ENCODE results near the gene PADI1.
A peak's percentile ranks its signal among the peaks of the same experiment; 100 is the strongest.

PADI1 gene

GRCh38 chr1:17198476-17199258 is 6.3 kb upstream of the PADI1 start:
- no peak for DNase-seq

- no peak for DNase-seq
Observed at GRCh38 chr1:17199267-17200044, 5.5 kb upstream of the PADI1 start.

GRCh38 chr1:17200246-17200645 is 4.7 kb upstream of the PADI1 start:
- no peak for DNase-seq

DNA sequence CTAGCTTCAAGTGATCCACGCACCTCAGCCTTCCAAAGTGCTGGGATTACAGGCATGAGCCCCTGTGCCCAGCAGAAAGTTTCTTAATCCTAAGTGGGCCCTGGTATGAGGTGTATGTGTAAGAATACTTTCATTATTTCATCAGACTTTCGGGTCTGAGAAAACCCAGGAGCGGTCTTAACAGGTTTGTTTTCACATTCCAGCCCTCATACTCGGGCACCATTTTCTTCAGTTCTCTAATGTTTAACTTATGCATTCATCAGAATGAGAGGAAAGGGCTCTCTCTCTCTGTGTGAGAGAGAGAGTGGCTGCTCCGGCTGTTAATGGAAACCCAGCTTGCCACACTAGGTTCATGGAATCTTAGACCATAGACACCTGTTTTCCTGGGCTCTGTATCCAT is 4.2 kb upstream of the PADI1 start:
- no peak for DNase-seq

- DNase-seq = no peak
Observed at GRCh38 chr1:17201201-17202021, 3.5 kb upstream of the PADI1 start.

DNA sequence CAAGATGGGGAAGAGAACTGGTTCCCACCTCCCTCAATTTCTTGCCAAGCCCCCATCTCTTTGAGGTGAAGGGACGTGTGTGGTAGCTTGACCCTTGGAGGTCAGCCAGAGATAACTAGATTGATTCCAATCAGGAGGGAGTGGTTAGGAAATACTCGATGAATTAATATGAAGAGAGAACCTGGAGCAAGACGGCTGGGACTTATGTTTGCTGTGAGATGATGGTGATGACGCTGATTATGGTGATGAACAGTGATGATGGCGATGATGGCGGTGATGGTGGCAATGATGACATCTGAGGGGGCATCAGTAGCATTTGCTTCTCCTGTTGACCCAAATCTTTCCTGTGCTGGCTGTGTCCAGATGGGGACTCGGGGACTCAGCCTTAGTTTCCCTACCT is 724 bp downstream of the PADI1 start:
- no peak for DNase-seq

GRCh38 chr1:17206196-17206595 is 1.3 kb downstream of the PADI1 start:
- DNase-seq = no peak

- DNase-seq = peak; percentile 83
Observed at GRCh38 chr1:17207046-17207445, 2.1 kb downstream of the PADI1 start.

GRCh38 chr1:17207540-17207939 is 2.6 kb downstream of the PADI1 start:
- DNase-seq = peak; percentile 24

DNA sequence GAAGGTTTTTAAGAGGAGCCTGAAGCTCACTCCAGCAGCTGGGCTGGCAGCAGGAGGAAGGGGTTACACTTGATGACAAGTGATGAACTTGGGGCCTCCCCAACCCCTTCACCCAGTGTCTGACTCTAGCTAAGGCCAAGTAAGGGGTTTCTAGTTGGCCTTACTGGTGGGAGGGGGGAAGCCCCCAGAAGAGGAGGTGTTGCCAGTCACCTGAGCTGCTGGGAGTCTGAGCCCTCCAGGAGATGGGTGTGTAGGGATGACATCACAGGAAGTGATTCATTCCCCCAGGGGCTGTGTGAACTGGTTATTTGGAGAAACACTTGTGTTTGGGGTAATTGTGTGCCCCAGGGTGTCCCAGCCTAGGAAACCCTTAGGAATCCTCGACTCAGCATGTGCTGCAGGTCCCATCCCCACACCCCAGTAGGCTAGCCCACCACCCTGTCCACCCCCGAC is 3.1 kb downstream of the PADI1 start:
- DNase-seq = peak; percentile 36

GRCh38 chr1:17208546-17208945 is 3.6 kb downstream of the PADI1 start:
- DNase-seq = no peak

GRCh38 chr1:17209430-17209829 is 4.5 kb downstream of the PADI1 start:
- no peak for DNase-seq

DNA sequence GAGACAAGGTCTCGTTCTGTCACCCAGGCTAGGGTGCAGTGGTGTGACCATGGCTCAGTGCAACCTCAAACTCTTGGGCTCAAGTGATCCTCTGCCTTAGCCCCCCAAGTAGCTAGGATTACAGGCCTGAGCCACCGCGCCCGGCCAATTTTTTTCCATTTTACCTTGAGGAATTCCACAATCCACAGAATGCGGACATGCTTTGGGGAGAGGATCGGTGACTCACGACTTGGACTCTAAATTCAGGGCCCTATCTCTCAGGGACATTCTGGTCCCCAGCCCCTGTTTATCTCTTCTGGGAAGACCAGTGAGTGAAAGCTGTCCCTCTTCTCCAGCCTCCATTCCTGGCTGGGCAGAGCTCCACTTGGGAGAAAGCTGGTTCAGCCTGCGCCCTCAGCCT is 5.2 kb downstream of the PADI1 start:
- DNase-seq = no peak

- DNase-seq = no peak
Observed at GRCh38 chr1:17211377-17211776, 6.4 kb downstream of the PADI1 start.

DNA sequence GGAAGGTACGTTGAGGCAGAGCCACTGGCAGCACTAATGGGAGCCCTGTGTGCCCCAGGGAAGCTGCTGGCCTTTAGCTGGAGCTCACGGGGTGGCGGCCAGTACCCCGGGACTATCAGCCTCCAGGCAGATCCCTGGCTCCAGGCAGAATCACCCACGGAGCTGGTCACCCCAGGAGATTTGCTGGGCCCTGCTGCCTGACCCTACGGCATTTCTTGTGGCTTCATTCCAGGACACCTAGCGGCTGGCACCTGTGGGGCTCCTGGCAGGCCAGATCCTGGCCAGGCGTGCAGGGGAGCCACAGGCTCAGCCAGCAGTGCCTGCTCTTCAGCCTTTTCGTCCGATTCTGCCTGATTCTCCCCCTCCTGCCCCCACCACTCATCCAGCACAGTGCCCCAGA is 7.1 kb downstream of the PADI1 start:
- no peak for DNase-seq

GRCh38 chr1:17212487-17213121 is 7.7 kb downstream of the PADI1 start:
- DNase-seq = peak; percentile 10

DNA sequence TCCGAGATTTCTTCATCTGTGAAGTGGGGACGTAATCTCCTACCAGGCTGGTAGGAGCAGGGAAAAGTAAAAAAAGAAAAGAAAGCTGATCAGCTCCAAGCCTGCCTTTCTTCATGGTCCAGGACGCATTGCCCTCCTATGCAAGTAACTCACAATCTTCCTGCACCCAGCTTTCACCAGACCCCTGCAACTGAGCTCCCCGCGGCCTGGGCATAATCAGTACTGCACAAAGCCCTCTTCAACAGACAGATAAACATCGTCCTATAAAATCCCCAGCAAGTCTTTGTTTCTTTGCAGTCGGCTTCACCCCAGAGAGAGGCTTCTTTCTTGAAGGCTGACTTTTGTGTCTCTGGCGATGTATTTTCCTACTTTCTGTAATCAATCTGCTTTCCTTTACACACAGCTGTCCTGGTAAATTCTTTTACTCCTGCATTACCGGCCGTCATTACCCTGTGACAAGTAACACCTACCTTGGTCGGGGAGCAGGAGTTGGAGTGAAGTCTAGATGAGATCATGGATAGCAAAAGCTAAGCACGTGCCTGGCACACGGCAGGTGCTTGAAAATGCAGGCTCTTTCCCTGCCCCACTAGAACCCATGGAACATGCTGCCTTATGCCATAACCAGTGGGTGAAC is 8.3 kb downstream of the PADI1 start:
- DNase-seq = no peak

DNA sequence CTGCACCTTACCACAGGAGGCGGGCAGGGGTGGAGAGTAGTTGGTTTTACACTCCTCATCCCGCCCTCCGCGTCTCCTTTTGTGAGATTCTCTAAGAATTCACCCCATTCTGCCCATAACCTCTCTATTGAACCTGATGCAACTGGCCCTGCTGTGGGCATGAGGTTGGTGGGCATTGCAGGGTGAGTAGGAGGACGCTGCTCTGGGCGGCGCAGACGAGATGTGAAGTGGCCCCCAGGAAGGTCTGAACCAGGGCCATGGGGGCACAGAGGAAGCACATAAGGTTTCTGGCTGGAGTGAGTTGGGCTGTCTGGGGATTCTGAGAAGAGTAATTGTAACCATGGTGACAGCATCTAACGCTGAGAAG is 8.8 kb downstream of the PADI1 start:
- DNase-seq = no peak

DNA sequence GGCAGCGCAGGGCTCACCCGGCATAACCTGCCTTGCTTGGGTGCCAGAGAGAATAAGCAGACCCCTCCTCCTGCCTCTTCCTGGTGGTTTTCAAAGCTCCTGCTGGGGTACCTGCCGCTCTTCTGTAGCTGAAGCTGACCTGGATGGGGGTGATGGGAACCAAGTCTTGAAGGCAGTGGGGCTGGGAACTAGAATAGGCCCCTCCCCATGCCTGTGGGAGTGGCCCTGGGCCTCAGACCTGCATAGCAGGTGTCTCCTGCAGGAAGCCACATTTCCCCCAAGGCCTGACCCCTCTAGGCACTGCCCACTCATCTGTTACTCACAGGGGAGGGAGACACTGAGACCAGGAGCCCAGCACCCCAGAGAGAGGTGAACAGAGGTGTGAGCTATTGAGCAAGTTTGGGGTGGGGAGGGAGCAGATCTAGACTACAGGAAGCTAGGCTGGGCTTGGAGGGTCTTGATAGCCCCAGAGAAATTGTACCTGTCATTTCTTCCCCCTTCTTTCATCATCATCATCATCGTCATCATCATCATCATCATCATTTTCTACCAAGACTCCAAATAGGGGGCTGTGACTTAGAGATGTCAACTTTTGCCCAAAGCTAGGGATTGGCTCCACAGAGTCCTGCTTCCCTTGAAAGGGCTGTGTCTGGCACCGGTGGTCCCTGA is 10.1 kb downstream of the PADI1 start:
- DNase-seq = no peak

GRCh38 chr1:17215545-17215890 is 10.6 kb downstream of the PADI1 start:
- no peak for DNase-seq

GRCh38 chr1:17216078-17216477 is 11.2 kb downstream of the PADI1 start:
- DNase-seq = no peak

DNA sequence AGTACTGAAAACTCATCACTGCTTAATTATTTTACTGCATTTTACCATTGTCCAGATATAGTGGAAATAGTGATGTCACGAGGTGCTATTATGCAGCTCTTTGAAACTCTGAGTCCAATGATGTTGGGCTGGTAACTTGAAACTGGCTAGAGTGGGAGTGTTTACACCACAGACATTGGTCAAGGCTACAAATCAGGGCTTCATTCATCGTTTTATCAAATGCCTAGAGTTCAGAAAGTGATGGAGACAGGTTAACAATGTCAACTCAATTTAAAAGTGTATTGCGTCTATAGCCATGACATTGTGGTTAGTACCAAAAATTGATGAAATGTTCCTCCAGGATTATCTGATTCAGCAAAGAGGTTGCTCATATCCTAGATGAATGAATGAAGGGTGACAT is 12.7 kb downstream of the PADI1 start:
- no peak for DNase-seq
